Vagina (tissue), 2 donors: Measurements from ENCODE around the gene MBP.
"Not testable (repeated sequence)": the region's sequence is repeated elsewhere in the genome, so short reads cannot be mapped to it uniquely, and the experiment has no call there.

Source experiments
- POLR2A ChIP-seq, 2 donors: fragments of 450-650 bp; IDR thresholded peaks; one replicate each; pipeline ENCODE4 v1.6.1; 2017; ENCODE audit warnings: antibody characterized with exemption in 2 of 2, mild to moderate bottlenecking in 2 of 2, moderate library complexity in 2 of 2
- POLR2AphosphoS5 ChIP-seq, 2 donors: sonication (generic); formaldehyde crosslinking; IDR thresholded peaks; one replicate each; pipeline ENCODE4 v1.9.0; 2017; ENCODE audit warnings: antibody characterized with exemption in 2 of 2, mild to moderate bottlenecking in 2 of 2, low read depth in 1 of 2; ENCODE audit not compliant: insufficient read depth in 1 of 2
- TF ChIP-seq, protein P1 (sequence below), 3 experiments: fragments of 450-650 bp in 2 of 3; fragments of 200-600 bp in 1 of 3; sonication (generic) in 1 of 3; IDR thresholded peaks; one replicate each; pipeline ENCODE4 v1.5.1; 2017 to 2019; ENCODE audit warnings: antibody characterized with exemption in 3 of 3, mild to moderate bottlenecking in 2 of 3, moderate library complexity in 2 of 3

DNA sequence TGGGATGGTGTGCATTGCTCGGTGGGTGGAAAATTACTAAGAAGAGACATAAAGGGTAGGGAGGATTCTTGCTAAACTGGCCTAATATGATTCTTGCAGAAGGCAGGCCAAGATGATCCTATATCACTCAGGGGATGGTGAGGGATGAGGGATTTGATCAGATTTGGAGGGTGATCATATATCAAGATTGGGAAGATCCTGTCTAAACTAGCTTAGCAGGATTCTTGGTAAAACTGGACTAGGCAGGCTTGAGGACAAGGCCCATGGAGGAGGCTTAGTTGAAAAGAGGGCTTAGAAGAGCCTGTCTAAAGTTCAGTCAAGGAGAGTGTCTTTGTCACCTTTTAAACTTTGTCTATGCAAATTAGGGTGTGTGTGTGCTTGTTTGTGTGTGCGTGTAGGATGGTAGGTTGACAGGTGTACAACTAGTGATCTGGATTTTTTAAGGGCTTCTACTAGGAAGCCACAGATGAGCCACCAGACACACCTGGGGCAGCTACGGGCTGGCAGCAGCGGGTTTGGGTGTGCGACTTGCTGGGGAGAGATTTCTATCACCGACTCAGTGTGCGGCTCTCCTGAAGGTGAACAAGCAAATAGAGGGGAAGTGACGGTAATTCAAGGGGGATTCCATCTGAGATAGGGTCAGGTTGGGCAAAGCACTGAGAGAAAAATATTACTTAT is 142.1 kb downstream of the MBP start:
- TF ChIP-seq, protein P1, sequence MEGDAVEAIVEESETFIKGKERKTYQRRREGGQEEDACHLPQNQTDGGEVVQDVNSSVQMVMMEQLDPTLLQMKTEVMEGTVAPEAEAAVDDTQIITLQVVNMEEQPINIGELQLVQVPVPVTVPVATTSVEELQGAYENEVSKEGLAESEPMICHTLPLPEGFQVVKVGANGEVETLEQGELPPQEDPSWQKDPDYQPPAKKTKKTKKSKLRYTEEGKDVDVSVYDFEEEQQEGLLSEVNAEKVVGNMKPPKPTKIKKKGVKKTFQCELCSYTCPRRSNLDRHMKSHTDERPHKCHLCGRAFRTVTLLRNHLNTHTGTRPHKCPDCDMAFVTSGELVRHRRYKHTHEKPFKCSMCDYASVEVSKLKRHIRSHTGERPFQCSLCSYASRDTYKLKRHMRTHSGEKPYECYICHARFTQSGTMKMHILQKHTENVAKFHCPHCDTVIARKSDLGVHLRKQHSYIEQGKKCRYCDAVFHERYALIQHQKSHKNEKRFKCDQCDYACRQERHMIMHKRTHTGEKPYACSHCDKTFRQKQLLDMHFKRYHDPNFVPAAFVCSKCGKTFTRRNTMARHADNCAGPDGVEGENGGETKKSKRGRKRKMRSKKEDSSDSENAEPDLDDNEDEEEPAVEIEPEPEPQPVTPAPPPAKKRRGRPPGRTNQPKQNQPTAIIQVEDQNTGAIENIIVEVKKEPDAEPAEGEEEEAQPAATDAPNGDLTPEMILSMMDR (IDR thresholded peaks at IDR 0.05), result not testable (repeated sequence)
- not testable (repeated sequence) for TF ChIP-seq POLR2A (IDR thresholded peaks at IDR 0.05); POLR2AphosphoS5 (IDR thresholded peaks at IDR 0.05; ENCODE audit: insufficient read depth in 1 of 2, low read depth in 1 of 2)
